GM12875 (cell line): Measurements from ENCODE around the gene PSMB5.
"Not testable (repeated sequence)": the region's sequence is repeated elsewhere in the genome, so short reads cannot be mapped to it uniquely, and the experiment has no call there.

ENCODE experiments used
- H3K4me3 ChIP-seq: one replicate; pipeline ENCODE4 v1.5.1; 2011; ENCODE audit warnings: low read depth, low read length, control low read depth
- CTCF ChIP-seq: IDR thresholded peaks from 2 replicates; pipeline ENCODE4 v1.5.1; 2011; ENCODE audit warnings: low read depth, mild to moderate bottlenecking, control low read depth, inconsistent platforms, low read length, moderate library complexity, borderline replicate concordance; ENCODE audit not compliant: insufficient read depth

PSMB5 gene

GRCh38 chr14:23021434-23021833 is 13.3 kb downstream of the PSMB5 start:
- no peak for TF ChIP-seq CTCF
- no peak overlapping the region for H3K4me3 ChIP-seq

GRCh38 chr14:23020143-23021128 is 14.3 kb downstream of the PSMB5 start:
- no peak overlapping the region for H3K4me3 ChIP-seq
- no peak for TF ChIP-seq CTCF

DNA sequence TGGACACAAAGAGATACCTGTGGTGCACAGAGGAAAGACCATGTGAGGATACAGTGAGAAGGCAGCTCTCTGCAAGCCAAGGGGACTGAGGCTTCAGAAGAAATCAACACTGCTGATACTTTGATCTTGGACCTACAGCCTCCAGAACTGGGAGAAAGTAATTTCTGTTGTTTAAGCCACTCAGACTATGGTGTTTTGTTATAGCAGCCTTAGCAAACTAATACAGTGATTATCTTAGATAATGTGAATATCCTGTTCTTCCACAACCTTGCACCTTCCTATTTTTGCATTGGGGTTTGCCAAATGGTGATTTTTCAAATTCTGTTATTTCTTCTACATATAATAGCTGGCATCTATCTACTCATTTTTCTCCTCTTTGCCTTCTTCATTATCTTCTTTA is 16.6 kb downstream of the PSMB5 start:
- TF ChIP-seq CTCF, result no peak
- H3K4me3 ChIP-seq, result no peak overlapping the region

GRCh38 chr14:23017091-23017490 is 17.6 kb downstream of the PSMB5 start:
- no peak for TF ChIP-seq CTCF
- H3K4me3 ChIP-seq, result no peak overlapping the region

DNA sequence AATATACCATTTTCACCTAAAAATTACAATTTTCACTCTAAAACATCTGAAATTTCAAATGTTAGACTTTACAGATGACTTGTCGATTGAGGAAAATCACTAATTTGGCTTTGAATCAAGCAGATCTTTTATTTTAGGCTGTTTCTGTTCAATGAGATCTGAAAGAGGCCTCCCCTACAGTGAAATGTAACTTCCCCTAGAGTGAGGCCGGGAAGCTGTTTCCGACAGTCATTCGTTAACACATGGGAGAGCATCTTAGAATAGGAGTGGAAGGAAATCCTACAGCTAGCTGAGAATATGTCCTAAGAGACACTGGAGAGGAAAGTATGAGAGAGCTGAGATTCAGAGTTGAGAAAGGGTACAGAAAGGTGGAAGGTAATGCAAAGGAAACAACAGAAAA is 19.1 kb downstream of the PSMB5 start:
- TF ChIP-seq CTCF, result no peak

DNA sequence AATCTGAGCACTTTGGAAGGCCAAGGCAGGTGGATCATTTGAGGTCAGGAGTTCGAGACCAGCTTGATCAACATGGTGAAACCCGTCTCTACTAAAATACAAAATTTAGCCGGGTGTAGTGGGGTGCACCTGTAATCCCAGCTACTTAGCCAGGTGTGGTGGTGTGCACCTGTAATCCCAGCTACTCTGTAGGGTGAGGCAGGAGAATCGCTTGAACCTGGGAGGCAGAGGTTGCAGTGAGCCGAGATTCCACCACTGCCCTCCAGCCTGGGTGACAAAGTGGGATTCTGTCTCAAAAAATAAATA is 21.0 kb downstream of the PSMB5 start:
- not testable (repeated sequence) for H3K4me3 ChIP-seq

More for the DNA sequence above, 19.1 kb downstream of the PSMB5 start:
- H3K4me3 ChIP-seq, result no peak overlapping the region

GRCh38 chr14:23013054-23013748 is 21.5 kb downstream of the PSMB5 start:
- no peak overlapping the region for H3K4me3 ChIP-seq
- no peak for TF ChIP-seq CTCF
